ENCODE measurements around the gene THSD4. TPM values are rescaled to one million over a fixed set of nuclear protein-coding genes. Genes with fewer than 3 reads are reported as not detected.

The THSD4 gene
- total RNA-seq, 2 experiments from 2014 or later = 0.08 TPM; not detected in 1

- POLR2A ChIA-PET = no interaction called here
- no peak for DNase-seq
- no peaks in the 10 kb centered on the region for H3K36me3 Mint-ChIP-seq (ENCODE audit: low read depth)
- no peak overlapping the region for H3K4me3 Mint-ChIP-seq
- H3K9me3 Mint-ChIP-seq = no peaks in the 10 kb centered on the region
- H3K4me1 Mint-ChIP-seq = no peaks in the 10 kb centered on the region
- no peak overlapping the region for H3K27ac Mint-ChIP-seq
- CTCF ChIA-PET = interaction anchor here (1.5 to 1.6 kb wide), 2 partner anchors 158 to 168 kb away, joined by 3 to 4 read pairs; no protein-coding TSS in a partner anchor
- H3K27me3 Mint-ChIP-seq = peaks cover 7% of the 10 kb centered on the region
Observed at GRCh38 chr15:71575474-71576045, 460.3 kb downstream of the THSD4 start.

GRCh38 chr15:71577071-71577470 is 461.8 kb downstream of the THSD4 start:
- Mint-ChIP-seq H3K27ac (no peak overlapping the region), H3K9me3 (no peaks in the 10 kb centered on the region), H3K4me1 (no peaks in the 10 kb centered on the region), H3K4me3 (no peak overlapping the region), H3K27me3 (peaks cover 14% of the 10 kb centered on the region), H3K36me3 (ENCODE audit: low read depth) (no peaks in the 10 kb centered on the region)
- no peak for DNase-seq
- ChIA-PET CTCF (no interaction called here), POLR2A (no interaction called here)

GRCh38 chr15:71581398-71581930 is 466.2 kb downstream of the THSD4 start:
- Mint-ChIP-seq H3K27me3 (peaks cover 21% of the 10 kb centered on the region), H3K9me3 (peaks cover 7% of the 10 kb centered on the region), H3K4me1 (no peaks in the 10 kb centered on the region), H3K36me3 (ENCODE audit: low read depth) (peaks cover 5% of the 10 kb centered on the region), H3K27ac (no peak overlapping the region), H3K4me3 (no peak overlapping the region)
- CTCF ChIA-PET = no interaction called here
- POLR2A ChIA-PET = no interaction called here
- DNase-seq = no peak

GRCh38 chr15:71585159-71585558 is 469.9 kb downstream of the THSD4 start:
- Mint-ChIP-seq H3K4me1 (no peaks in the 10 kb centered on the region), H3K27me3 (peaks cover 18% of the 10 kb centered on the region), H3K4me3 (no peak overlapping the region), H3K27ac (no peak overlapping the region), H3K9me3 (peaks cover 7% of the 10 kb centered on the region), H3K36me3 (ENCODE audit: low read depth) (peaks cover 5% of the 10 kb centered on the region)
- CTCF ChIA-PET = no interaction called here
- no peak for DNase-seq
- POLR2A ChIA-PET = no interaction called here

GRCh38 chr15:71586463-71586862 is 471.2 kb downstream of the THSD4 start:
- Mint-ChIP-seq H3K4me3 (no peak overlapping the region), H3K36me3 (ENCODE audit: low read depth) (peaks cover 5% of the 10 kb centered on the region), H3K27me3 (peaks cover 12% of the 10 kb centered on the region), H3K9me3 (peaks cover 7% of the 10 kb centered on the region), H3K27ac (no peak overlapping the region), H3K4me1 (no peaks in the 10 kb centered on the region)
- POLR2A ChIA-PET = no interaction called here
- DNase-seq = no peak
- CTCF ChIA-PET = no interaction called here

GRCh38 chr15:71588746-71589145 is 473.5 kb downstream of the THSD4 start:
- Mint-ChIP-seq H3K4me1 (no peaks in the 10 kb centered on the region), H3K27ac (no peak overlapping the region), H3K4me3 (no peak overlapping the region), H3K9me3 (peaks cover 7% of the 10 kb centered on the region), H3K36me3 (ENCODE audit: low read depth) (peaks cover 5% of the 10 kb centered on the region), H3K27me3 (peaks cover 6% of the 10 kb centered on the region)
- ChIA-PET POLR2A (no interaction called here), CTCF (no interaction called here)
- no peak for DNase-seq

- Mint-ChIP-seq H3K27me3 (peaks cover 3% of the 10 kb centered on the region), H3K27ac (no peak overlapping the region), H3K4me1 (no peaks in the 10 kb centered on the region), H3K36me3 (ENCODE audit: low read depth) (no peaks in the 10 kb centered on the region), H3K9me3 (no peaks in the 10 kb centered on the region), H3K4me3 (no peak overlapping the region)
- POLR2A ChIA-PET = no interaction called here
- no peak for DNase-seq
- CTCF ChIA-PET = no interaction called here
Observed at GRCh38 chr15:71591057-71591456, 475.8 kb downstream of the THSD4 start.

GRCh38 chr15:71592203-71592602 is 476.9 kb downstream of the THSD4 start:
- Mint-ChIP-seq H3K27ac (no peak overlapping the region), H3K36me3 (ENCODE audit: low read depth) (no peaks in the 10 kb centered on the region), H3K4me1 (no peaks in the 10 kb centered on the region), H3K27me3 (peaks cover 5% of the 10 kb centered on the region), H3K9me3 (no peaks in the 10 kb centered on the region), H3K4me3 (no peak overlapping the region)
- DNase-seq = no peak
- POLR2A ChIA-PET = no interaction called here
- CTCF ChIA-PET = no interaction called here

GRCh38 chr15:71595846-71596553 is 480.7 kb downstream of the THSD4 start:
- H3K27me3 Mint-ChIP-seq = peaks cover 8% of the 10 kb centered on the region
- H3K4me3 Mint-ChIP-seq = no peak overlapping the region
- no peak for DNase-seq
- H3K4me1 Mint-ChIP-seq = no peaks in the 10 kb centered on the region
- H3K9me3 Mint-ChIP-seq = no peaks in the 10 kb centered on the region
- ChIA-PET POLR2A (no interaction called here), CTCF (no interaction called here)
- H3K27ac Mint-ChIP-seq = no peak overlapping the region
- H3K36me3 Mint-ChIP-seq (ENCODE audit: low read depth) = no peaks in the 10 kb centered on the region

- ChIA-PET POLR2A (no interaction called here), CTCF (no interaction called here)
- H3K4me1 Mint-ChIP-seq = no peaks in the 10 kb centered on the region
- H3K27me3 Mint-ChIP-seq = peaks cover 8% of the 10 kb centered on the region
- no peak for DNase-seq
- H3K4me3 Mint-ChIP-seq = no peak overlapping the region
- no peaks in the 10 kb centered on the region for H3K36me3 Mint-ChIP-seq (ENCODE audit: low read depth)
- no peak overlapping the region for H3K27ac Mint-ChIP-seq
- no peaks in the 10 kb centered on the region for H3K9me3 Mint-ChIP-seq
Observed at GRCh38 chr15:71596672-71597071, 481.4 kb downstream of the THSD4 start.

GRCh38 chr15:71597126-71597525 is 481.9 kb downstream of the THSD4 start:
- Mint-ChIP-seq H3K4me1 (no peaks in the 10 kb centered on the region), H3K9me3 (no peaks in the 10 kb centered on the region), H3K27ac (no peak overlapping the region), H3K27me3 (peaks cover 9% of the 10 kb centered on the region), H3K4me3 (no peak overlapping the region), H3K36me3 (ENCODE audit: low read depth) (no peaks in the 10 kb centered on the region)
- ChIA-PET CTCF (no interaction called here), POLR2A (no interaction called here)
- no peak for DNase-seq

GRCh38 chr15:71597637-71598036 is 482.4 kb downstream of the THSD4 start:
- H3K9me3 Mint-ChIP-seq = no peaks in the 10 kb centered on the region
- POLR2A ChIA-PET = no interaction called here

GRCh38 chr15:71598741-71599140 is 483.5 kb downstream of the THSD4 start:
- no peak for DNase-seq
- Mint-ChIP-seq H3K4me1 (no peaks in the 10 kb centered on the region), H3K27me3 (peaks cover 11% of the 10 kb centered on the region), H3K9me3 (no peaks in the 10 kb centered on the region), H3K4me3 (no peak overlapping the region), H3K36me3 (ENCODE audit: low read depth) (no peaks in the 10 kb centered on the region), H3K27ac (no peak overlapping the region)
- ChIA-PET POLR2A (no interaction called here), CTCF (no interaction called here)

More at GRCh38 chr15:71597637-71598036, 482.4 kb downstream of the THSD4 start:
- no peak for DNase-seq
- Mint-ChIP-seq H3K27me3 (peaks cover 9% of the 10 kb centered on the region), H3K4me3 (no peak overlapping the region), H3K4me1 (no peaks in the 10 kb centered on the region), H3K36me3 (ENCODE audit: low read depth) (no peaks in the 10 kb centered on the region), H3K27ac (no peak overlapping the region)
- CTCF ChIA-PET = no interaction called here
